ENCODE data around the gene NEK10.

GRCh38 chr3:27147215-27147614 lies 222.0 kb downstream of the NEK10 start:
- TF ChIP-seq, protein P1, sequence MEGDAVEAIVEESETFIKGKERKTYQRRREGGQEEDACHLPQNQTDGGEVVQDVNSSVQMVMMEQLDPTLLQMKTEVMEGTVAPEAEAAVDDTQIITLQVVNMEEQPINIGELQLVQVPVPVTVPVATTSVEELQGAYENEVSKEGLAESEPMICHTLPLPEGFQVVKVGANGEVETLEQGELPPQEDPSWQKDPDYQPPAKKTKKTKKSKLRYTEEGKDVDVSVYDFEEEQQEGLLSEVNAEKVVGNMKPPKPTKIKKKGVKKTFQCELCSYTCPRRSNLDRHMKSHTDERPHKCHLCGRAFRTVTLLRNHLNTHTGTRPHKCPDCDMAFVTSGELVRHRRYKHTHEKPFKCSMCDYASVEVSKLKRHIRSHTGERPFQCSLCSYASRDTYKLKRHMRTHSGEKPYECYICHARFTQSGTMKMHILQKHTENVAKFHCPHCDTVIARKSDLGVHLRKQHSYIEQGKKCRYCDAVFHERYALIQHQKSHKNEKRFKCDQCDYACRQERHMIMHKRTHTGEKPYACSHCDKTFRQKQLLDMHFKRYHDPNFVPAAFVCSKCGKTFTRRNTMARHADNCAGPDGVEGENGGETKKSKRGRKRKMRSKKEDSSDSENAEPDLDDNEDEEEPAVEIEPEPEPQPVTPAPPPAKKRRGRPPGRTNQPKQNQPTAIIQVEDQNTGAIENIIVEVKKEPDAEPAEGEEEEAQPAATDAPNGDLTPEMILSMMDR (IDR thresholded peaks at IDR 0.05): no peak
- TF ChIP-seq POLR2A (IDR thresholded peaks at IDR 0.05): no peak
- TF ChIP-seq POLR2AphosphoS5 (IDR thresholded peaks at IDR 0.05; ENCODE audit: insufficient read depth in 1 of 2, low read depth in 1 of 2): no peak
